ENCODE measurements around the gene PTTG2.
"Not testable (repeated sequence)": the region's sequence is repeated elsewhere in the genome, so short reads cannot be mapped to it uniquely, and the experiment has no call there.

Gene PTTG2

GRCh38 chr4:37958932-37959331, 1.3 kb upstream of the PTTG2 start:
- Histone ChIP-seq H3K27ac (ENCODE audit: low read length) (no peak overlapping the region), H3K27me3 (ENCODE audit: low read depth, low read length) (no peaks in the 10 kb centered on the region), H3K4me1 (ENCODE audit: control insufficient read depth in 1 of 2, insufficient read depth in 2 of 2, low read length in 2 of 2) (peaks cover 0 to 10% of the 10 kb centered on the region in 2 donors), H3K36me3 (ENCODE audit: control insufficient read depth in 1 of 2, insufficient read depth in 2 of 2, low read length in 2 of 2) (no peaks in the 10 kb centered on the region), H3K9me3 (ENCODE audit: control insufficient read depth in 1 of 2, low read length in 2 of 2) (no peaks in the 10 kb centered on the region), H3K4me3 (ENCODE audit: low read depth in 1 of 2, low read length in 2 of 2) (no peak overlapping the region)

- Histone ChIP-seq H3K9me3 (ENCODE audit: control insufficient read depth in 1 of 2, low read length in 2 of 2) (no peaks in the 10 kb centered on the region), H3K4me1 (ENCODE audit: control insufficient read depth in 1 of 2, insufficient read depth in 2 of 2, low read length in 2 of 2) (peaks cover 7 to 12% of the 10 kb centered on the region in 2 donors), H3K36me3 (ENCODE audit: control insufficient read depth in 1 of 2, insufficient read depth in 2 of 2, low read length in 2 of 2) (no peaks in the 10 kb centered on the region), H3K27me3 (ENCODE audit: low read depth, low read length) (no peaks in the 10 kb centered on the region), H3K27ac (ENCODE audit: low read length) (no peak overlapping the region), H3K4me3 (ENCODE audit: low read depth in 1 of 2, low read length in 2 of 2) (no peak overlapping the region)
These were observed 667 bp downstream of the PTTG2 start for GRCh38 chr4:37960679-37961450.

DNA sequence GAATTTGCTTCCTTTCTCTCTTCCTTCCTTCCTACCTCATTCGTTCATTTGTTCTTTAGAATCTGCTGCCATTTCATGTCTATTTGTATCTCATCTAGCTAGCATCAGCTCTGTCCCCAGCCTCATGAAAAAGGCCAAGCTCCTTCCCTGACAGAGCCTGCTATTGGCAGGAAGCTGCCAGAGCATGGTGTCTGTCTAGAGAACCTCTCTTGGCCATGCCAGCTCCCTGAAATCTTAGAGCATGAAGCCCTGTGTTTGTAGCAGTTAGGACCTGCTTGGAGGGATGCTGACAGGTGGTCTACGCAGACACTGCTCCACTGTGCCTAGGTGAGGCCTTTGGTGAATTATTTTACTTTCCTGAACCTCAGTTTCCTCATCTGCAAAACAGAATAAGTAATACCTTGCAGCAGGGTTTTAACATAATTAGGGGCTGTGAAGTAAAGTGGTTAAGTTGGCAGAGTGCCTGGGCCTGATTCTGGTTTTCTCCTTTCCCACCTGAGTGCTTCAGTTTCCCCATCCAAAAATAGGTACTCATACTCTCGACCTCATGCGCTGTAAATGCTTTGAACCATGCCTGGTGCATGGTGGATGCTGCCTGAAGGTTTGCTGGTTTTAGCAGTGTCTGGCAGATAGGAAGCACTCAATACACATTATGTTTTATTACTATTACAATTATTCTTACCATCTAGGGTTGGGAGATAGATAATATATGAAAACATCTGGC, 4.7 kb downstream of the PTTG2 start:
- Histone ChIP-seq H3K4me3 (ENCODE audit: low read depth in 1 of 2, low read length in 2 of 2) (no peak overlapping the region), H3K27ac (ENCODE audit: low read length) (no peak overlapping the region), H3K4me1 (ENCODE audit: control insufficient read depth in 1 of 2, insufficient read depth in 2 of 2, low read length in 2 of 2) (peaks cover 7% of the 10 kb centered on the region in 2 donors), H3K9me3 (ENCODE audit: control insufficient read depth in 1 of 2, low read length in 2 of 2) (no peaks in the 10 kb centered on the region), H3K27me3 (ENCODE audit: low read depth, low read length) (no peaks in the 10 kb centered on the region), H3K36me3 (ENCODE audit: control insufficient read depth in 1 of 2, insufficient read depth in 2 of 2, low read length in 2 of 2) (no peaks in the 10 kb centered on the region)

- Histone ChIP-seq H3K4me3 (ENCODE audit: low read depth in 1 of 2, low read length in 2 of 2) (no peak overlapping the region), H3K4me1 (ENCODE audit: control insufficient read depth in 1 of 2, insufficient read depth in 2 of 2, low read length in 2 of 2) (peaks cover 7% of the 10 kb centered on the region in 2 donors), H3K27me3 (ENCODE audit: low read depth, low read length) (no peaks in the 10 kb centered on the region)
These were observed 5.8 kb downstream of the PTTG2 start for GRCh38 chr4:37966044-37966443.

DNA sequence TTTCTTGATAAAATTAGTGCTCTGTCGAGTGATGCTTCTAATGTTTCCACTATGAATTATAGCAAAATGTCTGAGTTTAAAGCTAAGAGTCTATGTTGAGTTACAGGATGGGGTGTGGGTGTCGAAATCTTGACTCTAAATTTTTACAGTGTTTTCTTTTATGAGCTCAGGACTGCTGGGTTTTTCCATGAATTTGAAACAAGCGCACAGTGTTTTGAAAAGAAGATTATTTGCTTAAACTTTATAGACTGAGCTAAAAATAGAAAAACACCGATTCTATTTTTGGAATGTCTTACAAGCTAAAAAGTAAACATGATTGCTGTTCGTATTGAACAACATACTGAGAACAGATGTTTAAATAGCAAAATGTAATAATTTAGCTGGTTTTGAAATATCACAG, 7.5 kb downstream of the PTTG2 start:
- Histone ChIP-seq H3K36me3 (ENCODE audit: control insufficient read depth in 1 of 2, insufficient read depth in 2 of 2, low read length in 2 of 2) (no peaks in the 10 kb centered on the region), H3K4me3 (ENCODE audit: low read depth in 1 of 2, low read length in 2 of 2) (no peak overlapping the region), H3K27ac (ENCODE audit: low read length) (no peak overlapping the region), H3K27me3 (ENCODE audit: low read depth, low read length) (no peaks in the 10 kb centered on the region), H3K4me1 (ENCODE audit: control insufficient read depth in 1 of 2, insufficient read depth in 2 of 2, low read length in 2 of 2) (peaks cover 7% of the 10 kb centered on the region in 2 donors), H3K9me3 (ENCODE audit: control insufficient read depth in 1 of 2, low read length in 2 of 2) (no peaks in the 10 kb centered on the region)

More at GRCh38 chr4:37966044-37966443, 5.8 kb downstream of the PTTG2 start:
- H3K27ac ChIP-seq (ENCODE audit: low read length): no peak overlapping the region
- no peaks in the 10 kb centered on the region for H3K36me3 ChIP-seq (ENCODE audit: control insufficient read depth in 1 of 2, insufficient read depth in 2 of 2, low read length in 2 of 2)
- H3K9me3 ChIP-seq (ENCODE audit: control insufficient read depth in 1 of 2, low read length in 2 of 2): no peaks in the 10 kb centered on the region

GRCh38 chr4:37968747-37969146, 8.5 kb downstream of the PTTG2 start:
- H3K4me1 ChIP-seq (ENCODE audit: control insufficient read depth in 1 of 2, insufficient read depth in 2 of 2, low read length in 2 of 2): peaks cover 7% of the 10 kb centered on the region in 2 donors
- H3K9me3 ChIP-seq (ENCODE audit: control insufficient read depth in 1 of 2, low read length in 2 of 2): no peaks in the 10 kb centered on the region
- H3K27me3 ChIP-seq (ENCODE audit: low read depth, low read length): no peaks in the 10 kb centered on the region
- no peaks in the 10 kb centered on the region for H3K36me3 ChIP-seq (ENCODE audit: control insufficient read depth in 1 of 2, insufficient read depth in 2 of 2, low read length in 2 of 2)
- H3K27ac ChIP-seq (ENCODE audit: low read length): no peak overlapping the region
- no peak overlapping the region for H3K4me3 ChIP-seq (ENCODE audit: low read depth in 1 of 2, low read length in 2 of 2)

- Histone ChIP-seq H3K36me3 (ENCODE audit: control insufficient read depth in 1 of 2, insufficient read depth in 2 of 2, low read length in 2 of 2) (no peaks in the 10 kb centered on the region), H3K4me1 (ENCODE audit: control insufficient read depth in 1 of 2, insufficient read depth in 2 of 2, low read length in 2 of 2) (peaks cover 0 to 4% of the 10 kb centered on the region in 2 donors), H3K27ac (ENCODE audit: low read length) (peak overlapping the region; percentile 60), H3K4me3 (ENCODE audit: low read depth in 1 of 2, low read length in 2 of 2) (no peak overlapping the region), H3K9me3 (ENCODE audit: control insufficient read depth in 1 of 2, low read length in 2 of 2) (no peaks in the 10 kb centered on the region), H3K27me3 (ENCODE audit: low read depth, low read length) (no peaks in the 10 kb centered on the region)
These were observed 10.5 kb downstream of the PTTG2 start for GRCh38 chr4:37970702-37971101.

GRCh38 chr4:37971202-37971601, 11.0 kb downstream of the PTTG2 start:
- H3K36me3 ChIP-seq (ENCODE audit: control insufficient read depth in 1 of 2, insufficient read depth in 2 of 2, low read length in 2 of 2): no peaks in the 10 kb centered on the region
- peaks cover 0 to 4% of the 10 kb centered on the region in 2 donors for H3K4me1 ChIP-seq (ENCODE audit: control insufficient read depth in 1 of 2, insufficient read depth in 2 of 2, low read length in 2 of 2)
- no peaks in the 10 kb centered on the region for H3K9me3 ChIP-seq (ENCODE audit: control insufficient read depth in 1 of 2, low read length in 2 of 2)
- no peak overlapping the region for H3K27ac ChIP-seq (ENCODE audit: low read length)
- no peak overlapping the region for H3K4me3 ChIP-seq (ENCODE audit: low read depth in 1 of 2, low read length in 2 of 2)
- H3K27me3 ChIP-seq (ENCODE audit: low read depth, low read length): no peaks in the 10 kb centered on the region

GRCh38 chr4:37973441-37973840, 13.2 kb downstream of the PTTG2 start:
- no peak overlapping the region for H3K27ac ChIP-seq (ENCODE audit: low read length)
- no peak overlapping the region for H3K4me3 ChIP-seq (ENCODE audit: low read depth in 1 of 2, low read length in 2 of 2)
- no peaks in the 10 kb centered on the region for H3K36me3 ChIP-seq (ENCODE audit: control insufficient read depth in 1 of 2, insufficient read depth in 2 of 2, low read length in 2 of 2)
- no peaks in the 10 kb centered on the region for H3K9me3 ChIP-seq (ENCODE audit: control insufficient read depth in 1 of 2, low read length in 2 of 2)
- H3K27me3 ChIP-seq (ENCODE audit: low read depth, low read length): no peaks in the 10 kb centered on the region
- peaks cover 0 to 7% of the 10 kb centered on the region in 2 donors for H3K4me1 ChIP-seq (ENCODE audit: control insufficient read depth in 1 of 2, insufficient read depth in 2 of 2, low read length in 2 of 2)

DNA sequence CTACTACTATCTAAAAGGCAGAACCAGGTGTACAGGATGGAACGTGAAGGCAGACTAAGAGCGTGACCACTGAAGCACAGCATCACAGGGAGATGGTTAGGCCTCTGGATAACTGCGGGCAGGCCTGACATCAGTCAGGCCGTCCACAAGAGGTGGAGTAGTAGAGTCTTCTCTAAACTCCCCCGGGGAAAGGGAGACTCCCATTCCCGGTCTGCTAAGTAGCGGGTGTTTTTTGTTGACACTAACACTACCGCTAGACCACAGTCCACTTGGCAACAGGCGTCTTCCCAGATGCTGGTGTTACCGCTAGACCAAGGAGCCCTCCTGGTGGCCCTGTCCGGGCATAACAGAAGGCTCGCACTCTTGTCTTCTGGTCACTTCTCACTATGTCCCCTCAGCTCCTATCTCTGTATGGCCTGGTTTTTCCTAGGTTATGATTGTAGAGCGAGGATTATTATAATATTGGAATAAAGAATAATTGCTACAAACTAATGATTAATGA, 15.2 kb downstream of the PTTG2 start:
- H3K27ac ChIP-seq (ENCODE audit: low read length); H3K4me3 ChIP-seq (ENCODE audit: low read depth in 1 of 2, low read length in 2 of 2); H3K36me3 ChIP-seq (ENCODE audit: control insufficient read depth in 1 of 2, insufficient read depth in 2 of 2, low read length in 2 of 2); H3K9me3 ChIP-seq (ENCODE audit: control insufficient read depth in 1 of 2, low read length in 2 of 2); H3K27me3 ChIP-seq (ENCODE audit: low read depth, low read length): not testable (repeated sequence)
- H3K4me1 ChIP-seq (ENCODE audit: control insufficient read depth in 1 of 2, insufficient read depth in 2 of 2, low read length in 2 of 2): peaks cover 0 to 15% of the 10 kb centered on the region in 2 donors

- H3K4me1 ChIP-seq (ENCODE audit: control insufficient read depth in 1 of 2, insufficient read depth in 2 of 2, low read length in 2 of 2): peaks cover 0 to 26% of the 10 kb centered on the region in 2 donors
- H3K36me3 ChIP-seq (ENCODE audit: control insufficient read depth in 1 of 2, insufficient read depth in 2 of 2, low read length in 2 of 2): no peaks in the 10 kb centered on the region
- no peaks in the 10 kb centered on the region for H3K9me3 ChIP-seq (ENCODE audit: control insufficient read depth in 1 of 2, low read length in 2 of 2)
- peak overlapping the region; percentile 96 for H3K27ac ChIP-seq (ENCODE audit: low read length)
- no peaks in the 10 kb centered on the region for H3K27me3 ChIP-seq (ENCODE audit: low read depth, low read length)
- H3K4me3 ChIP-seq (ENCODE audit: low read depth in 1 of 2, low read length in 2 of 2): peak overlapping the region; percentile 42 to 61
These were observed 16.3 kb downstream of the PTTG2 start for GRCh38 chr4:37976507-37976906.

All from muscle layer of duodenum (tissue), 2 donors.